GM21529 (cell line): Measurements from ENCODE around the gene CIAO1.
A peak's percentile ranks its signal among the peaks of the same experiment; 100 is the strongest.
"Not testable (repeated sequence)": the region's sequence is repeated elsewhere in the genome, so short reads cannot be mapped to it uniquely, and the experiment has no call there.

Experiments used
- ATAC-seq: cut with Tn5 transposase; IDR thresholded peaks from one replicate; pipeline ENCODE4 v1.9.1; 2021; ENCODE audit not compliant: unreplicated experiment

Gene CIAO1

DNA sequence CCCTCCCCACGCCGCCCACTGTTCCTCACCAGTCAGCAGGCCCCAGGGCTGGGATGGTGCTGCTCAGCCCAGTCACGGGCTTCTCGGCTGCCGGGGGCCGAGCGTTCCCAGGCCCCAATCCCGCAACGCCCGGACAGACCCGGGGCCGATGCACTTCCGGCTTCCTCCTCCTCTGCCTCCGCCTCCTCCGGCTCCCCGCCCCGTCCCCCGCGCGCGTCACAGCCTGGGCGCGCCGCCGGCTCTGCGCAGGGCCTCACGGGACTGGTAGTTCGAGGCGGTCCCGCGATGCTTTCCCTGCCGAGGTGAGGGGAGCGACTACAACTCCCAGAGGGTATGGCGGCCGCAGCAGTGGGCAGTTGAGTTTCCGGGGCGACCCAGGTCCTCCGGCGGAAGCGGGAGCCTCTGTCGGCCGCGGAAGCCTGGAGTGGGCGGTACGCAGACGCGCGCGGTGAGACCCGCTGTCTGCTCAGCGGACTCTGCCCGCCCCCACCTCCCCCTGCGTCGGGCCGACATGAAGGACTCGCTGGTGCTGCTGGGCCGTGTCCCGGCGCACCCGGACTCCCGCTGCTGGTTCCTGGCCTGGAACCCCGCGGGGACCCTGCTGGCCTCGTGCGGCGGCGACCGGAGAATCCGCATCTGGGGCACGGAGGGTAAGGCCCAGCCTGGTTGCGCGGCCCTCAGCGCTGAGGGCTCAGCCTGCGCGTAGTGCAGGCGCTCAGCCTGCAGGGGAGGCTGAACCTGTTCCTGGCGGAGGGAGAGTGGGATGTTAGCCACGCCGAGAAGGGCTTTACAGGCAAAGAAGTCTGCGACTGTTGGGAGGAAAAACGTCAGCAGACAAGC is at the start of gene CIAO1, which contains the start of gene TMEM127:
TSS of gene CIAO1 (plus strand) at position 386 of the 840 bp plus-strand sequence. CDS start at position 512, 126 bp downstream.
TSS of gene TMEM127 (minus strand) at position 158 of the 840 bp plus-strand sequence. CDS start 616 bp downstream, outside the sequence.
- ATAC-seq = peak; percentile 93

DNA sequence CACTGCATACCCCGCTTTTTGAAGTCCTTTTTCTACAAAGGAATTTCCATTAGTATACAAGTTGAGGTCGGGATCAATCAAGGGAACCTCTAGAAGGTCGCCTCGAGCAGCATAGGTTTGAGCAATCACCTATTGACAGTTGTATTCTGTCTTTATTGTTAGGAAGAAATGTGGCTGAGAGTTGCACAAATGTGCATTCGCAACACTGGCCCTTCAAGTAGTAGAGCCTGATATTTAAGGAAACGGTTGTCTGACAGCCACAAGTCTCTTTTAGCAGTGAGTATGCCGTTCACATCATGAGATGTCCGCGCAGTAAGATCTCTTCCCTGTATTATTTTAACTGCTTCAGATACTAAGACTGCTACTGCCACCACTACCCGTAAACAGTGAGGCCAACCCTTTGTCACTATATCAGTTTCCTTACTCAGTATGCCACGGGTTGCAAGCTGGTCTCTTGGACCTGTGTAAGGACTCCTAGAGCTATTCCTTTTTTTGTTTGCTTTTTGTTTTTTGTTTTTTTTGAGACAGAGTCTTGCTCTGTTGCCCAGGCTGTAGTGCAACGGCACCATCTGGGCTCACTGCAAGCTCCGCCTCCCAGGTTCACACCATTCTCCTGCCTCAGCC is 47.4 kb upstream of the CIAO1 start:
- no peak for ATAC-seq

DNA sequence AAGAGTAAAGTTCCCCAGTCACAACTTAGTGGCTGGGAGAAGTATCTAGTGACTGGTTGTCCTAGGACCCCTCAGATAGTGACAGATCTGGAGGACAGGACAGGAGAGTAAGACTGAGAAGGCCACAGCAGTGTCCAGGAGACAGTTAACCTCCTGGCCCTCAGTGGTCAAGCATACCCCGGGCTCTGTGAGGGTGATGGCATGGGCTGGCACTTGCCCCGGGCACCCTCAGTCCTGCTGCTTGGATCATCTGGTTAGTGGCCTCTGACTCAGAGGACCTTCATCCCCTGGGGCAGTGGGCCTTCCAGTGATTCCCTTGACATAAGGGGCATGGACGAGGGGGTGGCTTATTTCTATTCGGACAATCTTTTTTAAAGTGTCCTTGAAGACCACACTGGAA is 46.1 kb upstream of the CIAO1 start:
- not testable (repeated sequence) for ATAC-seq

DNA sequence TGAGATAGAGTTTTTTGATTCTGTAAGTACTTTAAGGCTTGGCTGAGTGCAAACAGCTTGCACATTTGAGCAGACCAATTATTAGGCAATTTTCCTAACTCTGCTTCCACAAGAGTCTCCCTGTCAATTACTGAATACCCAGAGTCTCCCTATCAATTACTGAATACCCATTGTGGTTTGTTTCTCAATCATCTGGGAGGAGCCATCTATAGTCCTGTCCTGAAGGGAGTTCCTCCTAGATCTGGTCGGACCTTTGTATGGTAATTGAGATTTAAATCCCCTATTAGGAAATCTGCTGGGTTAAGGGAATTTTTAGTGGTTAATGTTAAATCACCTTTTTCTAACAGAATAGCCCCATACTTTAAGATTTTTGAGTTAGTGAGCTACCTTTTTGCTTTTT is 44.9 kb upstream of the CIAO1 start:
- ATAC-seq = not testable (repeated sequence)

DNA sequence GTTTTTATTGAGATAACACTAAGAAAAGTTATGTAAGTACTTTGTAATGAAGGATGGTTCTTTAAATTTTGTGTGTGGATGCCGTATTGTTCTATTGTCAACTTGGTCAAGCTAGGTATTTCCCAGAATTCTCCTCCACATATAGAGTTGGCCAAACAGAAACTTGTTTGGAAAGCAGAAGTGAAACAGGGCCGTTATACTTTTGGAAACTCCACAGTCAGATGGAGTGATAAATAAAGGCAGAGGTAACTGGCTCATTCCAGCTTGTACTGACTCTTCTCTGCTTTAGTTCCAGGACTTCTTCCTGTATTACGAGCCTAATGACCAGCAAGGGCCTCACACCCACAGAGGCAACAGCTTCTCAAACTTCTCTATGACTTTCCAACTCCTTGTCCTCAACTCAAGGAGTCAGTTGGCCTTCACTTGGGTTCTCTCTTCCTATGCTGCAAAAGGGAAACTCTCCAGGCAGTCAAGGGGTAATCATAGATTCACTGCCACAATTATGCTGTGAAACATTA is 41.0 kb upstream of the CIAO1 start:
- peak; percentile 90 for ATAC-seq

DNA sequence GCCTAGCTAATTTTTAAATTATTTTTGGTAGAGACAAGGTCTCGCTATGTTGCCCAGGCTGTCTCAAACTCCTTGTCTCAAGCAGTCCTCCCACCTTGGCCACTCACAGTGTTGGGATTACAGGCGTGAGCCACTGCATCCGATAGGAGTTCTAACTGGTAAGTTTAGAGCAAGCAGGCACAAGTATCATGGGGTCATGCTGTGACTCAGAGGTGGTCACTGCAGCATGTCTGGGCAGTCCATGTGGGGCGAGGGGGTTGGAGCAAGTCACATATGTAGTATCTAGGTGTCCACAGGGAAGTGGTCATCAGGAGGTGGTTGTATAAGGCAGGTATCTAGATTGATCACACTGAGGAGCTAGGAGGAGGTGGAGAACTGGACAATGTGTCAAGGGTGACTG is 34.7 kb upstream of the CIAO1 start:
- ATAC-seq = no peak

DNA sequence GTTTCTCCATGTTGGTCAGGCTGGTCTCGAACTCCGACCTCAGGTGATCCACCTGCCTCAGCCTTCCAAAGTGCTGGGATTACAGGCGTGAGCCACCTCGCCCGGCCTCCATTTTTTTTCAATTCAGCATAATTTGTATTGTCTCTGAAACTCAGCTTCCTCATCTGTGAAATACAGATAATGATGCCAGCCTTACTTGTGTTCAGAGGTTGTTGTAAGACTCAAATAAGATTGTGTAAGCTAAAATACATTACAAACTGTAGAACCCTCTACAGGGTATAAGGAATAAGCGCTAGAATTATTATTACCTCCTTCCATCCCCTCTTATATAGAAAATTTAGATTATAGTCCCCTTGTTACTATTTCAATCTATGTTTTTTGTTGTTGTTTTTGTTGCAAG is 32.6 kb upstream of the CIAO1 start:
- ATAC-seq = no peak

DNA sequence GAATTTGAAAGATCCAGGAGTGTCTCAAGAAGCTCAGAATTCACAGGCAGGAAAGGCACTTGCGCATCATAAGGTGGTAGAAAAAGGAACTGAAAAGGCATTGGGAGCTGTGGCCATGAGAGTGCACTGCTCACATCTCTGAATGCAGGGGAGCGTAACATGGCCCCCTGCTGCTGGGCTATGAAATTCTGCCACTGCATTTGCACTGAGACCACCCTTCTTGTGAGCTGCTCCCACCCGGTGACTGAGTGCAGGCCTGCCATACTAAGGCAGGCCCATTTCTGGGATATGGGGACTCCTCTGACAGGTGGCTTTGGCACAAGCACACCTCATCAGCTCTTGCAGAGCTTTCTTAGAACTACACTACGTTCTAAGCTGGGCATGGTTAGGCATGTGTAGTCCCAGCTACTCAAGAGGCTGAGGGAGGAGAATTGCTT is 32.1 kb upstream of the CIAO1 start:
- ATAC-seq = peak; percentile 94

DNA sequence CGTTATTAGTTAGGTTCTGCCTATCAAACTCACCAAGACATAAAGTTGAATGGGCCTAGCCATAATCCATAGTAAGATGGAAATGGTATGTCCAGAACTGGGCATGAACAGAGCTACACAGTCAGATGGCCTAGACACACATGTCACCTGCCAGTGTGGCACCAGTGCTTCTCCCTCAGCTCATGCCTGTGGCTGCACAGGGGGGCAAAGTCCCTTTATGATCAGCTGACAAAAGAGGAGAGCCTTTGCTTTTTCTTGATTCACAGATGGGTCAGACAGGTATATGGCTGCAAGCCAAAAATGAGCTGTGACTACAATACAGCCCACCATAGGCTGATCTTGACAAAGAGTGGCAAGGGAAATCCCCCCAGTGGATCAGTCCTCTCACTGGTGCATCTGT is 29.1 kb upstream of the CIAO1 start:
- ATAC-seq = no peak

DNA sequence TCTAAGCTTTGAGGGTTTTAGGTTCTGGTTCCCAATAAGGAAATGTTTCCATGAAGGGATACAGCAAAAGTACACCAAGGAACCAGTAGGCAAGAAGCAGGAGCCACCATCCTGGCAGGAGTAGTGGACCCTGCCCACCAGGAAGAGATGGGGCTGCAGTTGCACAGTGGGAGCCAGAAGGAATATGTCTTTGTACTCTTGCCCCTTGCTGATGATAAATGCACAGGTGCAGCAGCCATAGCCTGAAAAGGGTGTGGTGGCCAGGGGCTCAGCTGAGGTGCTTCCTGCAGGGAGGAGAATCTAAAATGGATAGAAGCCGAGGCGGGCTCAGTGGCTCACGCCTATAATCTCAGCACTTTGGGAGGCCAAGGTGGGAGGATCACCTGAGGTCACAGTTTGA is 27.8 kb upstream of the CIAO1 start:
- ATAC-seq = no peak

DNA sequence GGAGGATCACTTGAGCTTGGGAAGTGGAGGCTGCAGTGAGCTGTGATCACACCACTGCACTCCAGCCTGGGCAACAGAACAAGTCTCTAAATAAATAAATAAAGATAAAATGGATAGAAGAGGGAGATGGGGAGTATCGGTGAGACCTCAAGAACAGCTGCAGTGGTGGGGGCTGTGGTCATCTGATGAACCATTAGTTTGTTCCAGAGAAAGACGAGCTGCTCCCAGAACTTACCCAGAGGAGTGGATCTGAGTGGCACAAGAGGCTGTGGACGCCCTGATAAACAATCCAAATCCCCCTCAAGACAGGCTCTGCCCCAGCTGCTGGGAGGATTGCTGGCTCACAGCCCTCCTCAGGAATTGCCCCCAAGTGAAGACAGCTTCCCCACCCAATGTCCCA is 26.9 kb upstream of the CIAO1 start:
- ATAC-seq = no peak

DNA sequence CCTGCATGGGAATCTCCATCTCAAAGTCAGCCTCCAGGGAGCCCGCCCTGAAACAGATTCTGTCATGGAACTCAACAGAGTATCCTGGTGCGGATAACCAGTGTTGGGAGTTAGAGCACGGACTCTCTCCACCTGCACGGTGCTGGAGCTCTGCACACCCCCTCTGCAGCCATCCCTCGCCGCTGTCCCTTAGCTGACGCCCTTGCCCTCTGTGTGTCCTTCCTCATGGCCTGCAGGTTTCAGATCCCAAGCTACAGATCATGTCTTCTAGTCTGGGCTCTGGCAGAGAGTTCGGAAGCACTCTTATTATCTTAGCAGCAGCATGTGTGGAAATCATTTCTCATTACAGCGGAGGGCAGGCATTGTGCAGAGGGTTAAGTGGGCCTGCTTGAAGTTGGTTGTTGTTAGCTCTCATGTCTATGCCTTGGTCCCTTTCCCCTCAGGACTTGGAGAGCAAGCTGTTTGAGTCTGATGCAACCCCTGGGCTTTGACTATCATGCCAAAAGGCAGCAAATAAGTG is 26.2 kb upstream of the CIAO1 start:
- no peak for ATAC-seq

DNA sequence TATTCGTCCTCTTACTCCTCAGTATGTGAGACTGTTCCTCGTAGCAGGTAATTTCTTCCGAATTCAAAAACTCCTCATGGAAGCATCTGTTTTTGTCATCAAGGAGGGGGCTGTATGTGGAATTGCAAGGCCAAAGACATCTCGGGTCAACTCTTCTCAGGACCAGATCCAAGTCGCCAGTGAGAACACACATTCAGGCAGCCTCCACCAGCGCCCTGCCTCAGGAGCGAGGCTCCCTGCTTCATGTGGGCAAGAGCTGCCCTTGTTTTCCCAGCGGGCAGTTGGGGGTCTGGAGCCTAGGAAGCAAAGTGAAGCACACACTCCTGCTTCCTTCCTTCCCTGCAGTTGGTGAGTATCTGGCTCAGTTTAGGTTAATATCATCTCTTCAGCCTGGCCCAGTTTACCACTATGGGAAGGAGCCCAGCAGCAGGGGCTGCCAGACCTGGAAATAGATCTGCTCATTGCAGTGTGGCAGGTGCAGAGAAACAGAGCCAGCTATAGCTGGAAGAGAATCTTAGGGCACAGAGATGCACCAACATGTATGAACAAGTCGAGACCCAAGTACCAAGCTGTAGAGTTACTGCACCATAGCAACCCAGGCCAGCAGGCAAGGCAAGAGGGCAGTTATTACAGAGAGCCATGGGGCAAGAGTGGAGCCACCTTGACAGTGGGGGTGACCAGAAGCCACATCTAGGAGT is 25.5 kb upstream of the CIAO1 start:
- no peak for ATAC-seq

DNA sequence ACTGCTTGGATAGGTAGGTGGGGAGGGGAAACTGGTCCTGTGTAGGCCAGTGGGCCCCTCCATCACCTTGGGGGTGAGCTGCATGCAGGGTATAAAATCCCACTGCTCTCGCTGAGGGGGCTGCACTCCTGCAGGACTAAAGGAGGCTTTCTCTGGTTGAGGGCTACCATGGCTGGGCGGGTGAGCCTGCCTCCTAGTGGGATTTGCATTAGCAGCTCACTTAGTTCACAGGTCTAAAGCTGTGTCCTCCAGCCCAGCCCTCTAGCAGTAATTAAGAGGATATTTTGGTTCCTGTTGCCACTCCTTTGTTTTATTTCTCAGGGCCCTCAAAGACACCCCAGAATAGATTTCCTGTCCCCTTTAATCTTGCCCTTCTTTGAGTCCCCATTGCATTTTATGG is 24.8 kb upstream of the CIAO1 start:
- ATAC-seq = no peak

DNA sequence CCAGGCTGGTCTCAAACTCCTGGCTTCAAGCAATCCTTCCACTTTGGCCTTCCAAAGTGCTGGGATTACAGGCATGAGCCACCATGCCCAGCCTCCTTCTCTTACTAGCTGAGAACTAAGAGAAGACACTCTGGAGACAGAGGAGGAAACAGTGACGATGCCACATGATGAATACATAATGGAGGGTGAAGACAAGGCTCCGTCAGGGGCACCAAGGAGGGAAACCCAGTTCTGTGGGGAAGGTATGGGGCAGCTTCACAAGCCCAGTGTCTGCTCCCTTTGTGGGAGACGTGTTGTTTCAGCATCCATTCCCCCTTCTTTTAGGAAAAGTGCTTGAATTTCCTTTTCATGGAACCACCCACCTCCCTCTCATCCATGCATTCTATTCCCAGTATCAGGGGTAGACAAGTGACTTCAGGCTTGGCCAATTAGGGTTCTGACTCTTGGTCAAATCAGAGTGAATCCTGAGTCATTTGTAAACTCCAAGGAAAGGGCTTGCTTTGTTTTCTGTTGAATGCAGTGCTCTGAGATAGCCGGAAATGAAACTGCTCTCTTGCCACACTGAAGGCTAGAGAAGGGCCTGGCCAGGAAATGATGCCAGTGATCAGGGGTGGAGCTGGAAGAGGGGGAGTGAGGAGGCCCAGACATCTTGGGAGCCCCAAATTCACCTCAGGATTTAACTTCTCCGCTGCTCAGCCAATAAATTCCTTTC is 24.0 kb upstream of the CIAO1 start:
- peak; percentile 90 for ATAC-seq

DNA sequence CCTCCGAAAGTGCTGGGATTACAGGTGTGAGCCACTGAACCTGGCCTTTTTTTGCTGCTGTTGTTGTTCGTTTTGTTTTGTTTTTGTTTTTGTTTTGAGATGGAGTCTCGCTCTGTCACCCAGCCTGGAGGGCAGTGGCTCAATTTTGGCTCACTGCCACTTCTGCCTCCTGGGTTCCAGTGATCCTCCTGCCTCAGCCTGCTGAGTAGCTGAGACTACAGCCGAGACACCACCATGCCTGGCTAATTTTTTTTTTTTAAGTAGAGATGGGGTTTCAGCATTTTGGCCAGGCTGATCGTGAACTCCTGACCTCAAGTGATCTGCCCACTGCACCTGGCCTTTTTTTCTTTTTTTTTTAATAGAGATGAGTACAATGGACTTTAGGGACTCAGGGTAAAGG is 22.2 kb upstream of the CIAO1 start:
- ATAC-seq = no peak

DNA sequence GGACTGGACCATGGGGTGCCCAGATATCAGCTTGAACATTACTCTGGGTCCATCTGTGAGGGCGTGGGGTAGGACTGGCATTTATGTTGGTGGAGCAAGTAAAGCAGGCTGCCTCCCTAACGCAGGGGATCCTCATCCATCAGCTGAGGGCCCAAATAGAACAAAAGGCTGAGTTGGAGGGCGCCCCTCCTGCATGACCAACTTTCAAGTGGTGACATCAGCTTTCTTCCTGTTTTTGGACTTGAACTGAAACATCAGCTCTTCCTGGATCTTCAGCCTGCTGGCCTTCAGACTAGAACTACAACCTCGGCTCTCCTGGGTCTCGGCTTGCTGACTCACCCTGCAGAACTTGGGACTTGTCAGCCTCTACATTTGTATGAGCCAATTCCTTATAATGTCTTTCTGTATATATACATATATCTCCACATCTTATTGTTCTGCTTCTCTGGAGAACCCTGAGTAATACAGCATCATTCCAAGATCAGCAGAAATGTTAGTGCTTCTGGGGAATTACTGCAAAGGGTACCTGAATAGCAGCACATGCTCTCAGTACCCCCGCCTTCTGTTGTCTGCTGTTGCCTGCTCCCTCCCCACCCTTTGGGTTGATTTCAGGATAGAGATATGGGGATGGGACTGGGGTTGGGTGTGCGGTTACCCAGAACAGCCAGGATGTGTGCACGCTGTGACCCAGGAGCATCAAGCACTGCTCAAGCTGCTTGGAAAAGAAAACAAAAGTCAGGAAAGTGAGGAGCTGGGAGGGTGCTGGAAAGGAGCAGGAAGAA is 20.2 kb upstream of the CIAO1 start:
- no peak for ATAC-seq

DNA sequence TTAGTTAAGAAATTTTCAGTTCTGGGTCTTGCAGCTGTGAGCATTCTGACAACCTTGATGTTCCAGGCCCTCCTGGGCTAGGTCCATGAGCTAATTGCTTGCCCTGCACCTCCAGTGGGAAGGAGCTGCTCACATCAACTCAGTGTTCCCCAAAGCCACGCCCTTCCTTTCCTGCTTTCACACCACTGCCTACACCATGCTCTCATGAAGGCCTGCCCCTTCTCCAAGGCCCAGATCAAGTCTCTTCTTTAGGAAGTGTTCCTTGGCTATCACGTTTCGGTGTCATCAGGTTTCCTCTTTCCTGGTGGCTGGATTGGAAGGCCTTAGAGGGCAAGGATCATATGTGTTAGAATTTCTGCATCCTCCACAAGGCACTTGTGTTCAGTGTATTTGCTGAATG is 19.0 kb upstream of the CIAO1 start:
- no peak for ATAC-seq

DNA sequence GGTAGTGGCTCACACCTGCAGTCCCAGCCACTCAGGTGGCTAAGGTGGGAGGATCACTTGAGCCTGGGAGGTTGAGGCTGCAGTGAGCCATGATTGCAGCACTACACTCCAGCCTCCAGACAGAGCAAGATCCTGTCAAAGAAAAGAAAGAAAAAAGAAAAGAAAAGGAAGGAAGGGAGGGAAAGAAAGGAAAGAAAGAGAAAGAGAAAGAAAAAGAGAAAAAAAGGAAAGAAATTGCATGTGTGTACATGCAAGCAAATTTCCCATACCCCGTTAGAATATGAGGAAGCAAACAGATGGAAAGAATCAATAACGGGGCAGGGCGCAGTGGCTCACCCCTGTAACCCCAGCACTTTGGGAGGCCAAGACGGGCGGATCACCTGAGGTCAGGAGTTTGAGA is 18.1 kb upstream of the CIAO1 start:
- no peak for ATAC-seq

DNA sequence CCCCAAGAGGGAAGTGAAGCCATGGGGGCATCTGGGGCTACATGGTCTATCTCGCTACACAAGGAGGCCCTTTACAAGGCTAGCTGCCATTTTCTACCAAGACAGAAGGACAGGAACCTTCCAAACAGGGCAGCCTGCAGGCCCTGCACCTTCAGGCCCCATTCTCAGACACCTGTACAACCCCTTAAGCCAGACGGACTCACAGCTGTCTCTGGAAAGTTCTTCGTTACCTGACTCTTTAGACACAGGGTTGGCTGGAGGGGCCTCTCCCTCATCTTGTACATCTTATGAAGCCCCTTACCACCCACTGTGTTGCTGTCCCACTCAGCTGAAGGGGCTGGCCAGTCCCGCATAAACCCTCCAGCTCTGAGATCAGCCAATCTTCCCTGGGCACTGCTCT is 17.4 kb upstream of the CIAO1 start:
- no peak for ATAC-seq
